Lung (tissue), 12 donors: Measurements from ENCODE around the gene PIEZO1. TPM values are rescaled to one million over a fixed set of nuclear protein-coding genes. Genes with fewer than 3 reads are reported as not detected.
A peak's percentile ranks its signal among the peaks of the same experiment; 100 is the strongest.

Experiments used
- ATAC-seq: fragments of 200-7000 bp; cut with Tn5 transposase; one replicate; pipeline ENCODE4 v1.9.1; 2020; ENCODE audit warnings: moderate number of reproducible peaks; ENCODE audit not compliant: insufficient read depth, low FRiP score
- DNase-seq, 3 donors: peaks; one replicate each; pipeline ENCODE4 v3.0.0-alpha.2; 2013 to 2017
- H3K27ac ChIP-seq, 2 donors: one replicate each; pipeline ENCODE4 v1.5.1; 2013; ENCODE audit warnings: mild to moderate bottlenecking in 2 of 2, moderate library complexity in 2 of 2, control low read depth in 1 of 2, inconsistent platforms in 1 of 2, low read depth in 1 of 2, low read length in 1 of 2
- H3K27me3 ChIP-seq, 3 donors: one replicate each; pipeline ENCODE4 v1.5.1; 2013; ENCODE audit warnings: low read length in 2 of 3; ENCODE audit not compliant: control insufficient read depth in 3 of 3, insufficient read depth in 3 of 3
- H3K36me3 ChIP-seq, 4 donors: one replicate each; pipeline ENCODE4 v1.5.1; 2013; ENCODE audit warnings: low read length in 4 of 4, mild to moderate bottlenecking in 1 of 4, moderate library complexity in 1 of 4; ENCODE audit not compliant: control insufficient read depth in 4 of 4, insufficient read depth in 4 of 4
- H3K4me1 ChIP-seq, 5 donors: one replicate each; pipeline ENCODE4 v1.5.1; 2013; ENCODE audit warnings: low read length in 5 of 5, mild to moderate bottlenecking in 2 of 5, moderate library complexity in 1 of 5; ENCODE audit not compliant: control insufficient read depth in 5 of 5, insufficient read depth in 5 of 5
- H3K4me3 ChIP-seq: one replicate; pipeline ENCODE4 v1.5.1; 2013; ENCODE audit warnings: mild to moderate bottlenecking, control low read depth, moderate library complexity
- H3K9ac ChIP-seq, 2 donors: one replicate each; pipeline ENCODE4 v1.5.1; 2013; ENCODE audit warnings: low read length in 2 of 2, control low read depth in 1 of 2; ENCODE audit not compliant: insufficient read depth in 1 of 2
- H3K9me3 ChIP-seq, 4 donors: one replicate each; pipeline ENCODE4 v1.5.1; 2013; ENCODE audit warnings: low read length in 3 of 4, mild to moderate bottlenecking in 1 of 4, moderate library complexity in 1 of 4; ENCODE audit not compliant: control insufficient read depth in 4 of 4, insufficient read depth in 3 of 4
- WGBS, 2 donors: extraction: QIAGEN DNeasy Blood & Tissue Kit; methylation state at CpG; one replicate each; pipeline ENCODE4 v1.1.7; 2013; 5-methylcytosine and 5-hydroxymethylcytosine counted together
- polyA plus RNA-seq, 2 donors: library from polyadenylated mRNA; stranded (reverse); fragments of 200-250 nt; gene quantifications; one replicate each; pipeline ENCODE4 v1.2.1, GENCODE V29; 2013
- total RNA-seq, 2 donors: library from RNA; depleted of rRNA in 1 of 2; stranded (reverse); fragments of >200 nt in 1 of 2; gene quantifications; one replicate each; pipeline ENCODE4 v1.2.1, GENCODE V29; 2014 to 2021
- TF ChIP-seq, protein P1 (sequence below): IDR thresholded peaks from 2 replicates; pipeline ENCODE4 v1.5.1; 2012; ENCODE audit warnings: mild to moderate bottlenecking; ENCODE audit errors: control extremely low read depth, extremely low read depth
- donor health status: control.
- donor health status: control.
- donor health status: Bipolar disorder and iron deficiency.
- donor health status: healthy.
- donor health status: DM: yes; HTN: yes; CAD: no.

Gene PIEZO1
- total and polyA plus RNA-seq, 4 donors: 113 to 207 (median 190) TPM

DNA sequence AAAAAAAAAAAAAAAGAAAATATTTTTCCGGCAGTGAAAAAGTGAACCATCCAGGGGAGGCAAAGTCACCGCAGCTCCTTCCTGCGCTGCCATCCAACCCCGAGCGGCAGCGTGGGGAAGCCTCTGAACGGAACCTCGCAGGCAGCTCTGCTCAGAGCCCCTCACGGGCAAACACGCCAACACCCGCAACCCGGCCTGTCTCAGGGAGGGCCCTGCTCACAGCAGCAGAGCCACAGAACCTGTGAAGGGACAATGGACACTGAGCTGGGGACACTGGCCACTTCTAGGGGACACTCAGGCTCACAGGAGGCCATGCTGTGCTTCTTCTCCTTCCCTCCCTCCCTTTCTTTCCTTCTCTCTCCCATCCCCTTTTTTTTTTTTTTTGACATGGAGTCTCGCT is 48.1 kb upstream of the PIEZO1 start:
- peaks cover 0 to 28% (median 0%) of the 10 kb centered on the region in 5 donors for H3K4me1 ChIP-seq
- 94 to 98% methylated on average over 12 to 13 of the region's 13 CpGs for WGBS, 2 donors
- H3K36me3 ChIP-seq: peaks cover 0 to 40% (median under 1%) of the 10 kb centered on the region in 4 donors
- DNase-seq (no peak), ATAC-seq (no peak)
- no peak overlapping the region for H3K27ac ChIP-seq
- no peak overlapping the region for H3K9ac ChIP-seq
- no peaks in the 10 kb centered on the region for H3K27me3 ChIP-seq
- no peaks in the 10 kb centered on the region for H3K9me3 ChIP-seq
- TF ChIP-seq, protein P1, sequence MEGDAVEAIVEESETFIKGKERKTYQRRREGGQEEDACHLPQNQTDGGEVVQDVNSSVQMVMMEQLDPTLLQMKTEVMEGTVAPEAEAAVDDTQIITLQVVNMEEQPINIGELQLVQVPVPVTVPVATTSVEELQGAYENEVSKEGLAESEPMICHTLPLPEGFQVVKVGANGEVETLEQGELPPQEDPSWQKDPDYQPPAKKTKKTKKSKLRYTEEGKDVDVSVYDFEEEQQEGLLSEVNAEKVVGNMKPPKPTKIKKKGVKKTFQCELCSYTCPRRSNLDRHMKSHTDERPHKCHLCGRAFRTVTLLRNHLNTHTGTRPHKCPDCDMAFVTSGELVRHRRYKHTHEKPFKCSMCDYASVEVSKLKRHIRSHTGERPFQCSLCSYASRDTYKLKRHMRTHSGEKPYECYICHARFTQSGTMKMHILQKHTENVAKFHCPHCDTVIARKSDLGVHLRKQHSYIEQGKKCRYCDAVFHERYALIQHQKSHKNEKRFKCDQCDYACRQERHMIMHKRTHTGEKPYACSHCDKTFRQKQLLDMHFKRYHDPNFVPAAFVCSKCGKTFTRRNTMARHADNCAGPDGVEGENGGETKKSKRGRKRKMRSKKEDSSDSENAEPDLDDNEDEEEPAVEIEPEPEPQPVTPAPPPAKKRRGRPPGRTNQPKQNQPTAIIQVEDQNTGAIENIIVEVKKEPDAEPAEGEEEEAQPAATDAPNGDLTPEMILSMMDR: no peak
- H3K4me3 ChIP-seq: no peak overlapping the region

DNA sequence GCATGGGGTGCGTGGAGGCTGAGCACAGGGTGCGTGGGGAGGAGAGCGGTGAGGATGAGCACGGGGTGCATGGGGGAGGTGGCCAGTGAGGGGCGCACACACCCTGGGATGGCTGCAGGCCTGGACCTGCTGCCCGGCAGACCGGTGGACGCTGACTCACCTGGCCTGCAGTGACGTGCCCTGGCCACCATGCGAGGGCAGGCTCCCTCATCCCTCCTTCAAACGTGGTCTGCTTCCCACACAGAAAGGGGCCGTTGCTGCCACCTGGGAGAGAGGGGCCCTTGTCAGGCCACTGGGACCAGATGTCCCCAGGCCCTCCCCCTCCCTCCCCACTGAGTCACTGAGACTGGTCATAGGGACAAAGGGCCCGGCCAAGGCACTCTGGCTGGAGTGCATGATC is 46.8 kb upstream of the PIEZO1 start:
- 85 to 93% methylated on average over 11 to 13 of the region's 13 CpGs for WGBS, 2 donors
- ATAC-seq: no peak

DNA sequence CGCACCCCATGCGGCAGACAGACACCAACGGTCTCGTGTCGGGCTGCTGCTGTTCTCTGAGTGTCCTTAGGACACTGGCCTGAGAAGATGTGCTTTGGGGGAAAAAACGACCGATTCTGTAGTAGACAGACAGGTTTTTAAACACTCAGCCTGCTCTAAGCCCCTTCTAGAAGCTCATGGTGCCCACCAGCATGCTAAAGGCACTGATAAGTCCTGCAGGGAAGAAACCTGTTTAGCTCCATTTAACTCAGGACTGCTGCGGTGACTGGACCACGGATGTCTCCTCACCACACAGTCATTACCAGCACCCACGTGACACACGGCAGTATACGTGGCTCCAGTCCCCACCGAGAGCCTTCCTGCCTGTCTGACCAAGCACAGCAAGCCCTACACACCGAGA is 45.8 kb upstream of the PIEZO1 start:
- TF ChIP-seq, protein P1: no peak
- 88 to 90% methylated on average over 14 of the region's 14 CpGs for WGBS, 2 donors
- peaks cover 0 to 49% (median 2%) of the 10 kb centered on the region in 4 donors for H3K36me3 ChIP-seq
- no peaks in the 10 kb centered on the region for H3K9me3 ChIP-seq
- ATAC-seq (no peak), DNase-seq (no peak)
- no peak overlapping the region for H3K9ac ChIP-seq
- H3K27me3 ChIP-seq: no peaks in the 10 kb centered on the region
- H3K4me1 ChIP-seq: peaks cover 0 to 31% (median 0%) of the 10 kb centered on the region in 5 donors
- H3K27ac ChIP-seq: no peak overlapping the region
- H3K4me3 ChIP-seq: no peak overlapping the region

More for the DNA sequence above, 46.8 kb upstream of the PIEZO1 start:
- no peak for DNase-seq
- no peak overlapping the region for H3K27ac ChIP-seq
- H3K27me3 ChIP-seq: no peaks in the 10 kb centered on the region
- H3K4me1 ChIP-seq: peaks cover 0 to 31% (median 0%) of the 10 kb centered on the region in 5 donors
- TF ChIP-seq, protein P1: no peak
- H3K4me3 ChIP-seq: no peak overlapping the region
- H3K9ac ChIP-seq: no peak overlapping the region
- peaks cover 0 to 43% (median 2%) of the 10 kb centered on the region in 4 donors for H3K36me3 ChIP-seq
- H3K9me3 ChIP-seq: no peaks in the 10 kb centered on the region

DNA sequence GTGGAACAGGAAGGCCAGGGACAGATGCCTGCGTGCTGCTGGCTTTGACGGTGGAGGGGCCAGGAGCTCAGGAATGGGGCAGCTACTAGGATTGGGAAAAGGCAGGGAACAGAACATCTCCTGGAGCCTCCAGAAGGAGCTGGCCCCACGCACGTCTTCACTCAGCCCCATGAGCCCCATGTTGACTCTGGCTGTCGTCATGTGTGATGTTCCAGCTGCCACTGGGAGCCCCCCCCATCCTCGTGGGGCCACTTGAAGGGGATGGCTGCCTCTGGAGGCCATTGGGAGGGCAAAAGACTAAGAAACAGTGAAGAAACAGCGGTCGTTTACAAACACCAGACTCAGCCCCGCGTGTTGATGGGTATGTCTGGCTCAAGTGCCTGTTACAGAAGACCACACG is 45.2 kb upstream of the PIEZO1 start:
- H3K27me3 ChIP-seq: no peaks in the 10 kb centered on the region
- H3K9ac ChIP-seq: no peak overlapping the region
- DNase-seq (peak; percentile 97 to 99 (median 98)), ATAC-seq (no peak)
- H3K9me3 ChIP-seq: no peaks in the 10 kb centered on the region
- peaks cover 0 to 44% (median 2%) of the 10 kb centered on the region in 4 donors for H3K36me3 ChIP-seq
- no peak overlapping the region for H3K27ac ChIP-seq
- 74 to 76% methylated on average over 11 of the region's 11 CpGs for WGBS, 2 donors
- no peak overlapping the region for H3K4me3 ChIP-seq
- TF ChIP-seq, protein P1: no peak
- H3K4me1 ChIP-seq: peaks cover 0 to 31% (median 0%) of the 10 kb centered on the region in 5 donors
